H9 (cell line): ENCODE results near the gene RAB3A. TPM values are rescaled to one million over a fixed set of nuclear protein-coding genes. Genes with fewer than 3 reads are reported as not detected.

Source experiments
- DNase-seq: peaks from one replicate; pipeline ENCODE4 v3.0.0-alpha.2; 2017
- H2AFZ ChIP-seq: one replicate; pipeline ENCODE4 v1.6.1; 2013; ENCODE audit warnings: mild to moderate bottlenecking, low read length, control low read depth, moderate library complexity
- H2AK5ac ChIP-seq: 2 replicates; pipeline ENCODE4 v1.6.1; 2013; ENCODE audit warnings: low read length, control low read depth, mixed read lengths; ENCODE audit not compliant: insufficient read length
- H2BK120ac ChIP-seq: one replicate; pipeline ENCODE4 v1.6.1; 2013; ENCODE audit warnings: low read depth, mild to moderate bottlenecking, low read length, control low read depth, inconsistent platforms; ENCODE audit not compliant: poor library complexity, severe bottlenecking
- H2BK12ac ChIP-seq: 2 replicates; pipeline ENCODE4 v1.6.1; 2013; ENCODE audit warnings: low read length, control low read depth, mixed read lengths, low read depth; ENCODE audit not compliant: insufficient read length
- H2BK15ac ChIP-seq: 2 replicates; pipeline ENCODE4 v1.6.1; 2013; ENCODE audit warnings: low read depth, low read length, control low read depth
- H2BK20ac ChIP-seq: one replicate; pipeline ENCODE4 v1.6.1; 2013; ENCODE audit warnings: low read depth, mild to moderate bottlenecking, low read length, control low read depth, inconsistent platforms; ENCODE audit not compliant: poor library complexity, severe bottlenecking
- H2BK5ac ChIP-seq: 2 replicates; pipeline ENCODE4 v1.6.1; 2013; ENCODE audit warnings: low read length, control low read depth, mixed read lengths; ENCODE audit not compliant: insufficient read length
- H3K14ac ChIP-seq: 2 replicates; pipeline ENCODE4 v1.6.1; 2013; ENCODE audit warnings: low read length, control low read depth; ENCODE audit not compliant: insufficient read depth
- H3K18ac ChIP-seq: 2 replicates; pipeline ENCODE4 v1.6.1; 2013; ENCODE audit warnings: low read depth, mild to moderate bottlenecking, mixed read lengths, low read length, control low read depth; ENCODE audit not compliant: insufficient read length
- H3K23ac ChIP-seq: 2 replicates; pipeline ENCODE4 v1.6.1; 2013; ENCODE audit warnings: low read length, control low read depth, mixed read lengths, low read depth; ENCODE audit not compliant: insufficient read length
- H3K23me2 ChIP-seq: 2 replicates; pipeline ENCODE4 v1.6.1; 2013; ENCODE audit warnings: low read depth, mild to moderate bottlenecking, mixed read lengths, low read length, control low read depth; ENCODE audit not compliant: insufficient read length, poor library complexity, severe bottlenecking
- H3K27ac ChIP-seq: 2 replicates; pipeline ENCODE4 v1.5.1; 2013; ENCODE audit warnings: low read length, control low read depth, mixed read lengths, low read depth; ENCODE audit not compliant: insufficient read length
- H3K27me3 ChIP-seq: 2 replicates; pipeline ENCODE4 v1.6.1; 2013; ENCODE audit warnings: low read length, control low read depth, inconsistent platforms; ENCODE audit not compliant: insufficient read depth
- H3K4ac ChIP-seq: 2 replicates; pipeline ENCODE4 v1.6.1; 2013; ENCODE audit warnings: low read depth, mild to moderate bottlenecking, control low read depth, inconsistent platforms, low read length, moderate library complexity
- H3K4me1 ChIP-seq: 2 replicates; pipeline ENCODE4 v1.6.1; 2013; ENCODE audit warnings: low read length, control low read depth, inconsistent platforms; ENCODE audit not compliant: insufficient read depth
- H3K4me2 ChIP-seq: 2 replicates; pipeline ENCODE4 v1.6.1; 2013; ENCODE audit warnings: low read length, control low read depth, mixed read lengths; ENCODE audit not compliant: insufficient read length, insufficient read depth
- H3K56ac ChIP-seq: 2 replicates; pipeline ENCODE4 v1.6.1; 2013; ENCODE audit warnings: low read depth, mild to moderate bottlenecking, mixed read lengths, low read length, control low read depth; ENCODE audit not compliant: insufficient read length
- H3K79me1 ChIP-seq: 2 replicates; pipeline ENCODE4 v1.6.1; 2013; ENCODE audit warnings: low read depth, mild to moderate bottlenecking, moderate library complexity, low read length, control low read depth, inconsistent platforms; ENCODE audit not compliant: insufficient read depth, poor library complexity, severe bottlenecking
- H3K79me2 ChIP-seq: 2 replicates; pipeline ENCODE4 v1.6.1; 2013; ENCODE audit warnings: low read length, control low read depth, inconsistent platforms; ENCODE audit not compliant: insufficient read depth
- H3K9ac ChIP-seq: 2 replicates; pipeline ENCODE4 v1.6.1; 2013; ENCODE audit warnings: low read length, control low read depth, mixed read lengths; ENCODE audit not compliant: insufficient read length; ENCODE audit errors: extremely low read depth
- H3K9me3 ChIP-seq: one replicate; pipeline ENCODE4 v1.6.1; 2013; ENCODE audit warnings: low read depth, low read length, inconsistent platforms; ENCODE audit not compliant: control insufficient read depth
- H3T11ph ChIP-seq: one replicate; pipeline ENCODE4 v1.6.1; 2013; ENCODE audit warnings: mild to moderate bottlenecking, low read length, control low read depth, inconsistent platforms
- H4K20me1 ChIP-seq: one replicate; pipeline ENCODE4 v1.6.1; 2013; ENCODE audit not compliant: control insufficient read depth, insufficient read length, insufficient read depth
- H4K5ac ChIP-seq: 2 replicates; pipeline ENCODE4 v1.6.1; 2013; ENCODE audit warnings: low read depth, mild to moderate bottlenecking, mixed read lengths, low read length, control low read depth; ENCODE audit not compliant: insufficient read length
- H4K8ac ChIP-seq: replicated peaks from 2 replicates; pipeline ENCODE4 v1.6.1; 2013; ENCODE audit warnings: low read length, control low read depth, mixed read lengths, low read depth; ENCODE audit not compliant: insufficient read length
- H4K91ac ChIP-seq: 2 replicates; pipeline ENCODE4 v1.6.1; 2013; ENCODE audit warnings: low read depth, mild to moderate bottlenecking, moderate library complexity, mixed read lengths, low read length, control low read depth; ENCODE audit not compliant: insufficient read length
- H3K27ac Mint-ChIP-seq, 3 experiments: 2 replicates in 2 of 3; 3 replicates in 1 of 3; pipeline ENCODE4 v1.8.0; 2020 to 2021; ENCODE audit warnings: mixed read lengths in 3 of 3, mild to moderate bottlenecking in 1 of 3, moderate library complexity in 1 of 3
- H3K27me3 Mint-ChIP-seq: 2 replicates; pipeline ENCODE4 v1.8.0; 2021; ENCODE audit warnings: low read depth, mild to moderate bottlenecking, moderate library complexity, mixed read lengths
- H3K36me3 Mint-ChIP-seq, 3 experiments: 2 replicates in 2 of 3; 3 replicates in 1 of 3; pipeline ENCODE4 v1.8.0; 2020 to 2021; ENCODE audit warnings: low read depth in 3 of 3, mixed read lengths in 3 of 3; ENCODE audit not compliant: insufficient read depth in 1 of 3
- H3K4me1 Mint-ChIP-seq, 2 experiments: 2 replicates each; pipeline ENCODE4 v1.8.0; 2020; ENCODE audit warnings: mixed read lengths in 2 of 2
- H3K4me3 Mint-ChIP-seq, 2 experiments: 2 replicates in 1 of 2; 3 replicates in 1 of 2; pipeline ENCODE4 v1.8.0; 2020 to 2021; ENCODE audit warnings: mild to moderate bottlenecking in 2 of 2, mixed read lengths in 2 of 2, moderate library complexity in 1 of 2
- H3K9me3 Mint-ChIP-seq, 2 experiments: 2 replicates in 1 of 2; 3 replicates in 1 of 2; pipeline ENCODE4 v1.8.0; 2020; ENCODE audit warnings: mild to moderate bottlenecking in 2 of 2, mixed read lengths in 2 of 2, moderate library complexity in 1 of 2
- CTCF ChIP-seq: fragments of 200-600 bp; sonication (generic); conservative IDR thresholded peaks from 3 replicates; pipeline ENCODE4 v1.8.0; 2021; ENCODE audit warnings: antibody characterized with exemption, mild to moderate bottlenecking
- WGBS: extraction: QIAGEN DNeasy Blood & Tissue Kit; methylation state at CpG from one replicate; pipeline ENCODE4 v1.1.7; 2013; ENCODE audit warnings: missing lambda C conversion rate, low lambda C conversion rate, mixed read lengths; ENCODE audit not compliant: insufficient read length; ENCODE audit errors: extremely low coverage; 5-methylcytosine and 5-hydroxymethylcytosine counted together
- total RNA-seq: library from RNA; stranded (reverse); gene quantifications from 2 replicates; pipeline ENCODE4 v1.2.1, GENCODE V29; 2021

RAB3A gene
- total RNA-seq, 1 experiment from 2014 or later: 6.8 TPM

- Histone ChIP-seq H3K27me3 (no peaks in the 10 kb centered on the region), H3K23ac (no peak overlapping the region), H3K4ac (no peak overlapping the region), H3T11ph (no peak overlapping the region), H3K27ac (no peak overlapping the region), H2BK5ac (no peak overlapping the region), H2AFZ (no peak overlapping the region), H3K9me3 (no peaks in the 10 kb centered on the region), H4K8ac (no peak overlapping the region), H3K56ac (no peak overlapping the region), H4K5ac (no peak overlapping the region), H2BK15ac (no peak overlapping the region), H3K79me2 (no peaks in the 10 kb centered on the region), H2BK120ac (no peak overlapping the region), H2BK20ac (no peak overlapping the region), H4K20me1 (peaks cover 3% of the 10 kb centered on the region), H3K18ac (no peak overlapping the region), H3K4me2 (no peak overlapping the region), H2BK12ac (no peak overlapping the region), H3K4me1 (no peaks in the 10 kb centered on the region), H3K14ac (no peak overlapping the region), H4K91ac (no peak overlapping the region), H3K79me1 (no peaks in the 10 kb centered on the region), H3K9ac (no peak overlapping the region), H2AK5ac (no peak overlapping the region), H3K23me2 (peaks cover 4% of the 10 kb centered on the region)
- DNase-seq: no peak
- peaks cover 20 to 27% of the 10 kb centered on the region in 2 experiments for H3K4me1 Mint-ChIP-seq
- TF ChIP-seq CTCF: no peak
- H3K36me3 Mint-ChIP-seq: no peaks in the 10 kb centered on the region
- H3K27ac Mint-ChIP-seq: peak overlapping the region in 1 of 3 experiments; percentile 44; a peak in 1 of 7 replicates
- no peak overlapping the region for H3K4me3 Mint-ChIP-seq
- peaks cover 17% of the 10 kb centered on the region for H3K27me3 Mint-ChIP-seq
- WGBS: no CpG with 5 or more reads among the region's 4 CpGs
- no peaks in the 10 kb centered on the region for H3K9me3 Mint-ChIP-seq
These were observed 49.3 kb upstream of the RAB3A start for GRCh38 chr19:18253130-18253529.
